ENCODE measurements around the gene SRSF1. TPM values are rescaled to one million over a fixed set of nuclear protein-coding genes. Genes with fewer than 3 reads are reported as not detected.

Gene SRSF1
- total and polyA plus RNA-seq, 2 experiments from 2014 or later = 107 to 175 TPM

DNA sequence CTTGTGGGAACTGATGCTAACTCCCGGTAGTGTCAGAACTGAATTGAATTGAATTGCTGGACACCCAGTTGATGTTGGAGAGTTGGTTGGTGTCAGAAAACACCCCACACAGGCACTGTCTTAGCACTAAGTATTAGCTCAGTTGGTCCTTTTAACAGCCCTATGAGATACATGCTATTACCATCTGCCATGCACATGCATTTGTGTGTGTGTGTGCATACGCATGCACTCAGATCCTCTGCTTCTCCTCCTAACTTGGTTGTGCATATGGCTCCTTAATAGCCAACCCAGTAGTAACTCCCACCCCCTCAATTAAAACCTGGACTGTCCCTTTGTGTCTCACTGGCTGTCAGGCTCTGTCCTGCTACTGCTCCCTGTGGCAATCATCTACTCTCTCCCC is 43.9 kb upstream of the SRSF1 start:
- Histone ChIP-seq H4K20me1 (ENCODE audit: insufficient read depth, poor library complexity, severe bottlenecking) (no peaks in the 10 kb centered on the region), H3K27me3 (no peaks in the 10 kb centered on the region), H3K79me2 (no peaks in the 10 kb centered on the region), H3K4me3 (no peak overlapping the region), H2AFZ (no peak overlapping the region), H3K36me3 (replicated peaks; ENCODE audit: insufficient read depth, low read depth) (no peaks in the 10 kb centered on the region), H3K9me2 (replicated peaks; ENCODE audit: insufficient read depth) (no peaks in the 10 kb centered on the region), H3K27ac (no peak overlapping the region), H3K4me2 (no peak overlapping the region), H3K4me1 (ENCODE audit: insufficient read depth) (no peaks in the 10 kb centered on the region), H3K9me3 (ENCODE audit: low read depth) (no peaks in the 10 kb centered on the region)
- WGBS (ENCODE audit: low lambda C conversion rate, missing lambda C conversion rate) = 85% methylated on average over 2 of the region's 2 CpGs
- no peak for DNase-seq (ENCODE audit: low spot score)
- TF ChIP-seq EZH2phosphoT487 (IDR thresholded peaks at IDR 0.05; ENCODE audit: low read depth, severe bottlenecking, unreplicated experiment) (no peak), EZH2 (IDR thresholded peaks at IDR 0.05; ENCODE audit: borderline replicate concordance) (no peak)
- TF ChIP-seq, protein P1, sequence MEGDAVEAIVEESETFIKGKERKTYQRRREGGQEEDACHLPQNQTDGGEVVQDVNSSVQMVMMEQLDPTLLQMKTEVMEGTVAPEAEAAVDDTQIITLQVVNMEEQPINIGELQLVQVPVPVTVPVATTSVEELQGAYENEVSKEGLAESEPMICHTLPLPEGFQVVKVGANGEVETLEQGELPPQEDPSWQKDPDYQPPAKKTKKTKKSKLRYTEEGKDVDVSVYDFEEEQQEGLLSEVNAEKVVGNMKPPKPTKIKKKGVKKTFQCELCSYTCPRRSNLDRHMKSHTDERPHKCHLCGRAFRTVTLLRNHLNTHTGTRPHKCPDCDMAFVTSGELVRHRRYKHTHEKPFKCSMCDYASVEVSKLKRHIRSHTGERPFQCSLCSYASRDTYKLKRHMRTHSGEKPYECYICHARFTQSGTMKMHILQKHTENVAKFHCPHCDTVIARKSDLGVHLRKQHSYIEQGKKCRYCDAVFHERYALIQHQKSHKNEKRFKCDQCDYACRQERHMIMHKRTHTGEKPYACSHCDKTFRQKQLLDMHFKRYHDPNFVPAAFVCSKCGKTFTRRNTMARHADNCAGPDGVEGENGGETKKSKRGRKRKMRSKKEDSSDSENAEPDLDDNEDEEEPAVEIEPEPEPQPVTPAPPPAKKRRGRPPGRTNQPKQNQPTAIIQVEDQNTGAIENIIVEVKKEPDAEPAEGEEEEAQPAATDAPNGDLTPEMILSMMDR (IDR thresholded peaks at IDR 0.05; ENCODE audit: poor library complexity) = no peak

DNA sequence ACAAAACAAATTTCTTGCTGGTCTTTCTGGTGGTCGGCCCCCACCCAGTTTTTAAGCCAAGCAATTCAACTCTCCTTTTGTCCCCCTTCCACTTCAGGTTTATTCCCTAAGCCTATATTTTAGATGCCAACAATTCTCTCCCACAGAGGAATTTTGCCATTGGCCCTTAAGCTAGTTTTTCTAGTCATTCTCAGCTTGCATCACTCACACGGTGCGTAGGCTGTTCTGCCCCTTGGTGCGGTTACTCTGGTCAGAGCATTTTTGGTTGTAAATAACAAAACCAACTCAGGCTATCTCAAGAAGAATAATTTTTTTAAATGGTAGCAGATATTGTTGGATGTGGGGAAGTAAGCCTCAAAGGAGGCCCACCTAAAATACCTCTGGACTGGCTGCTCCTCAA is 42.5 kb upstream of the SRSF1 start:
- H4K20me1 ChIP-seq (ENCODE audit: insufficient read depth, poor library complexity, severe bottlenecking) = no peaks in the 10 kb centered on the region
- TF ChIP-seq, protein P1 (IDR thresholded peaks at IDR 0.05; ENCODE audit: poor library complexity) = no peak
- TF ChIP-seq EZH2phosphoT487 (IDR thresholded peaks at IDR 0.05; ENCODE audit: low read depth, severe bottlenecking, unreplicated experiment) = no peak
- no peak for TF ChIP-seq EZH2 (IDR thresholded peaks at IDR 0.05; ENCODE audit: borderline replicate concordance)
- H3K9me2 ChIP-seq (replicated peaks; ENCODE audit: insufficient read depth) = no peaks in the 10 kb centered on the region
- H3K27me3 ChIP-seq = no peaks in the 10 kb centered on the region
- WGBS (ENCODE audit: low lambda C conversion rate, missing lambda C conversion rate) = 90% methylated on average over 4 of the region's 4 CpGs
- H3K27ac ChIP-seq = no peak overlapping the region
- no peaks in the 10 kb centered on the region for H3K4me1 ChIP-seq (ENCODE audit: insufficient read depth)
- H3K79me2 ChIP-seq = no peaks in the 10 kb centered on the region
- no peak overlapping the region for H3K4me3 ChIP-seq
- no peaks in the 10 kb centered on the region for H3K9me3 ChIP-seq (ENCODE audit: low read depth)
- no peak for DNase-seq (ENCODE audit: low spot score)
- no peaks in the 10 kb centered on the region for H3K36me3 ChIP-seq (replicated peaks; ENCODE audit: insufficient read depth, low read depth)
- H3K4me2 ChIP-seq = no peak overlapping the region
- no peak overlapping the region for H2AFZ ChIP-seq

DNA sequence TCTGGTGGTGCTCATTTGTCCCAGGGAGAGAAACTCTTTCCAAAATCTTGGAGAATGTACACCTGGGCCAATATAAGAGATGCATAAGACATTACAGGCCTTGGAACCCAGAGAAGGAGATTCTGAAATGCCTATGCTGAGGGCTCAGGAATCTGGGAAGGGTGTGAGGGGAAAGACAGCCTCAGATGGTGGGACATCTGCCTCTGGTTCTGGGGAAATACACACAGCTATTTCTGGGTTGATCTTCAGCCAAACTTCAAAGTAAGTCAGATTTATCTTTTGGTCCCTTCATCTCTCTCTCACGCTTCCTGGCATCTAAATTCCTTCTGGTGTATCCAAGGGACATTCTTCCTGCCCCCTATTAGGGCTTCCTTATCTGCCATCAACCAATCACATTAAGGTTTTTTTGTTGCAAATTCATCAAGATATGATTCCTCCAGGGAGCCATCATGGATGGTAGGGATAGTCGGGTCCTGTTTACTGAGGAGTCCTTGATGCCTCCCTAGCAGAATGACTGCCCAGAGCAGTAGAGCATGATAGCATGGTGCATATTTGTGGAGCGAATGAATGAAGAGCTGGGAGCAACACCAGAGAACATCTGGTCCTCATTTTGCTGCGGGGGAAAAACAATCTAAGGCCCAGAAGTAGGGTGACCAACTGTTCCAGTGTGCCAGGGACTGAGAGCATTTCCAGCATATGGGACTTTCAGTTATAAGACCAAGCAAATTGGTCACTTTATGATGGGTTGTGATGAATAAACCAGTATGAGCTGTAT is 40.5 kb upstream of the SRSF1 start:
- DNase-seq (ENCODE audit: low spot score) = no peak
- Histone ChIP-seq H3K4me1 (ENCODE audit: insufficient read depth) (no peaks in the 10 kb centered on the region), H3K27ac (no peak overlapping the region), H3K27me3 (no peaks in the 10 kb centered on the region), H3K9me3 (ENCODE audit: low read depth) (no peaks in the 10 kb centered on the region), H2AFZ (no peak overlapping the region), H3K4me3 (no peak overlapping the region), H3K4me2 (no peak overlapping the region), H3K36me3 (replicated peaks; ENCODE audit: insufficient read depth, low read depth) (no peaks in the 10 kb centered on the region), H4K20me1 (ENCODE audit: insufficient read depth, poor library complexity, severe bottlenecking) (no peaks in the 10 kb centered on the region), H3K9me2 (replicated peaks; ENCODE audit: insufficient read depth) (no peaks in the 10 kb centered on the region), H3K79me2 (no peaks in the 10 kb centered on the region)
- 58% methylated on average over 4 of the region's 4 CpGs for WGBS (ENCODE audit: low lambda C conversion rate, missing lambda C conversion rate)
- TF ChIP-seq, protein P1 (IDR thresholded peaks at IDR 0.05; ENCODE audit: poor library complexity) = no peak
- TF ChIP-seq EZH2phosphoT487 (IDR thresholded peaks at IDR 0.05; ENCODE audit: low read depth, severe bottlenecking, unreplicated experiment) (no peak), EZH2 (IDR thresholded peaks at IDR 0.05; ENCODE audit: borderline replicate concordance) (no peak)
